Hematopoietic multipotent progenitor cell (in vitro differentiated cells): ENCODE data around the gene DMD. TPM values are rescaled to one million over a fixed set of nuclear protein-coding genes. Genes with fewer than 3 reads are reported as not detected.
"Not testable (repeated sequence)": the region's sequence is repeated elsewhere in the genome, so short reads cannot be mapped to it uniquely, and the experiment has no call there.

ENCODE experiments used
- DNase-seq, 3 donors: peaks; one replicate each; pipeline ENCODE4 v3.0.0-alpha.2; 2011 to 2015; ENCODE audit warnings: low read depth in 2 of 3, low spot score in 2 of 3
- total RNA-seq: library from RNA; depleted of rRNA; stranded (reverse); fragments of >200 nt; gene quantifications from one replicate; pipeline ENCODE4 v1.2.3, GENCODE V29; 2012

DMD gene
- total RNA-seq, 1 donor, result 0.54 TPM

DNA sequence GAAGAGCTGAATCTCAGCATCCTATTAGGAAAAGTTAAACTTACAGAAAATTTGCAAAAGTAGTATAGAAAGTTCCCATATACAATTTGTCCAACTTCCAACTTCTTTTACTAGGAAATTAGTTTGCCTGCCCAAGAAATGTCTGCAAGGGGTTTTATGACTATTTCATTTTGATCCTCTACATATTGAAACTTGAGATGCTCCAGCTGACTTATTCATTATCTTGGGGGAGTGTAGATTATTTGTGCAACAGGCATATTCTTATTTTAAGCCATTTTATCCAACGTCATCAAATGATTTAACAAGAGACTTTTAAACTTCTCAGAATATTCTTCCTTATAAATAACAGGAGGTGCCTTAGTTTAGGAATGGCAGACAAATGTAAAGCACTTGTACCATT, 1822.4 kb downstream of the DMD start:
- no peak for DNase-seq

DNA sequence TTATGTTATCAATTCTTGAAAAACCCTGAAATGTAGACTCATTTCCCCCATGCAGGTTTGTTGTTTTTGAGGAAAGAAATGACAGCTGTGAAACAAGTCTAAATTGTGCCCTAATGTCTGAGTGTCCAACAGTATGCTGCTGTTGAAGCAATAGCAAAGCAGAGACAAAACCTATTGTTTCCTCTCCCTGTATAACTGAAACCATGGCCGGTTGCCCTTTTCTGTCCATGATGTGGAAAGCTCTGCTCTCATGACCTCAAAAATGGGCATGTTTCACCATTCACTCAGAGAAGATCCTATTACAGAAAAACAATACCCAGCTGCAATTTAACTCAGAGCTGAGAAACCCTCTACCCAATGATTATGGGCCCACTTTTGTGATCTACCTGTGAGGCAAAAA, 1826.9 kb downstream of the DMD start:
- DNase-seq, result no peak

GRCh38 chrX:31383991-31384390, 1827.4 kb downstream of the DMD start:
- no peak for DNase-seq

DNA sequence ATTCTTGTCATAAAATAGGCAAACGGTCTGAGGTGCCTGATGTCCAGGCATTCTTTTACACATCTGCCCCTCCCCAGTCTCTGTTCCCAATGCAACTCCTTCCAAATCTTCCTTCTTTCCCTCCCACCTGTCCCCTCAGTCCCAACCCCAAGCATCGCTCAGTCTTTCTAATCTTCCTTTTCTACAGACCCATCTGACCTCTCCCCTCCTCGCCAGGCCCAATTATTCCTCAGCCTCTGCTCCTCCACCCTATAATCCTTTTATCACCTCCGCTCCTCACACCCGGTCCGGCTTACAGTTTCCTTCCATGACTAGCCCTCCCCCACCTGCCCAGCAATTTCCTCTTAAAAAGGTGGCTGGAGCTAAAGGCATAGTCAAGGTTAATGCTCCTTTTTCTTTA, 1832.4 kb downstream of the DMD start:
- DNase-seq, result not testable (repeated sequence)

- DNase-seq, result not testable (repeated sequence)
Measured at GRCh38 chrX:31377821-31378220, 1833.5 kb downstream of the DMD start.

DNA sequence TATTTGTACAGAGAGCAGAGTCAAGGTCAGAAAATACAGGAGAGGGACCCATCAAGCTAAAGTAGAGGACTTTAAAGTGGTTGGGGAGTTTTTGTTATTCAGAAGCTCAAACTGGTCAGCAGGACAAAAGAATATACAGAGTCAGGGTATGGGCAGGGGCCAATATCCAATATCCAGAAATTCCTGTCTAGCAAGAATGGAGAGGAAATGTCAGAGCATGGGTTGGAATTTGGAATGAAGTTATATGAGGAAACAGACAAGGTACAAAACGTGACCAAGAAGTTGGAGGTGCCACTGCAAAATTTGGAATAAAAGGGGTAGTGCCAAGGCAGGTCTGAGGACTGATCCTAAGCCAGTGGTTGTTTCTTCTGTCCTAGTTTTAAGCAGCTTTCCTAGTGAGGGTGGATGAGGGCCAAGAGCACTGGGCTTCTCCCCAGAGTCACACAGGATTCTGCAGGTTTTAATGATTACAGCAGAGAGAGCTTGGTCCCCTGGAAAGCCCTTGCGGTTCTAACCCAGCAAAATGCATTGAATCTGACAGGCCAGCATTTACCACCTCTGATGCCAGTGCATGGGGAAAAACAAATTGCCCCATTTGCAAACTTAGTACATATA, 1834.8 kb downstream of the DMD start:
- DNase-seq, result no peak

DNA sequence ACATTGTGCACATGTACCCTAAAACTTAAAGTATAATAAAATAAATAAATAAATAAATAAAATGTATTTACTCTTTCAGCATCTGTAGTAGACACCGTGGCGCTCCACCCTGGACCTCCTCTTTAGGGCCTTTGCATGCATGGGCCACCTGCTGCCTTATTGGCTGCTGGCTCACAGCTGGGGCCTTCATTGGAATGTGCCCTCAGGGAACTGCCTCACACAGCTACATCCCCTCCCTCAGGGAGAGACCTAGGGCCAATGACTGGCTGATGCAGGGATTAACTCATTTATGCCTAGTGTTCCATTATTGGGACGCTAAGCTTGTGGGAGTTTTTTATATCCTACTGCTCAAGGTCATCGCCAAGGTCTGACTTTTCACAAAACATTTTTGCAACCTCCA, 1836.6 kb downstream of the DMD start:
- DNase-seq, result no peak

- DNase-seq, result no peak
Measured at GRCh38 chrX:31371956-31372355, 1839.4 kb downstream of the DMD start.

DNA sequence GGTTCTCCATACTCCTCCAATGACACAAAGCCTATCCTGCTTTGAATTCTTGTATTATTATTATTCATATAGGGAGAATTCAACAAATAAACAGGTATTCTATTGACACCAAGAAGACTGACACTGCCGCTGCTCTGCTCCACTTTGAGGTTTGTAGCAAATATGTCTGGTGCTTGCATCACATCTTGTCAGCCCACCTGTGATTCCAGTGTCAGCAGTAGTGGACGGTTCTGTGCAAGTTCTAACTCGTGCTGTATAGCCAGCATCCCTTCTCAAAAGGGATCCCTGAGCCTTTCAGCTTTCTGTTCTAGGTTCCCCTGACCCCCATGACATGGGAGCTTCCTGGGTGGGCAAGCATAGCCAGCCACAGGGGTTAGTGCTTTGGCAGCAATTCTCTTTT, 1843.5 kb downstream of the DMD start:
- no peak for DNase-seq

DNA sequence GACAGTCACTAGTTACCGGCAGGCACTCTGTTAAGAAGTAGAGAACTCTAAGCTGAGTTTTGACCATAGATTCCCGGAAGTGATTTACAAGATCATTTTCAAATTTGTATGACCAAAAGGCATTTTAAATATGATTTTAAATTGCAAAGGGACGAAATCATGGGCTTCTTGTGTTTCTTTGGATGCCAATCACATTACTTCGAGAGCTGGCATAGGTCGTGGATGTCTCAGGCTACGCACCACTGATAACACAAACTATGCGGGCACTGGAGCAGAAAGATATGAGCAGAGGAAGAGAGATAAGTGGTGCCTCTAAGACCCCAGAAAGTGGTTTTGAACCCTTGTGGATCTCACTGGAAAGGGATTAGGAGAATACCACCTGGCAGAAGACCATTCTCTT, 1845.3 kb downstream of the DMD start:
- DNase-seq, result no peak

DNA sequence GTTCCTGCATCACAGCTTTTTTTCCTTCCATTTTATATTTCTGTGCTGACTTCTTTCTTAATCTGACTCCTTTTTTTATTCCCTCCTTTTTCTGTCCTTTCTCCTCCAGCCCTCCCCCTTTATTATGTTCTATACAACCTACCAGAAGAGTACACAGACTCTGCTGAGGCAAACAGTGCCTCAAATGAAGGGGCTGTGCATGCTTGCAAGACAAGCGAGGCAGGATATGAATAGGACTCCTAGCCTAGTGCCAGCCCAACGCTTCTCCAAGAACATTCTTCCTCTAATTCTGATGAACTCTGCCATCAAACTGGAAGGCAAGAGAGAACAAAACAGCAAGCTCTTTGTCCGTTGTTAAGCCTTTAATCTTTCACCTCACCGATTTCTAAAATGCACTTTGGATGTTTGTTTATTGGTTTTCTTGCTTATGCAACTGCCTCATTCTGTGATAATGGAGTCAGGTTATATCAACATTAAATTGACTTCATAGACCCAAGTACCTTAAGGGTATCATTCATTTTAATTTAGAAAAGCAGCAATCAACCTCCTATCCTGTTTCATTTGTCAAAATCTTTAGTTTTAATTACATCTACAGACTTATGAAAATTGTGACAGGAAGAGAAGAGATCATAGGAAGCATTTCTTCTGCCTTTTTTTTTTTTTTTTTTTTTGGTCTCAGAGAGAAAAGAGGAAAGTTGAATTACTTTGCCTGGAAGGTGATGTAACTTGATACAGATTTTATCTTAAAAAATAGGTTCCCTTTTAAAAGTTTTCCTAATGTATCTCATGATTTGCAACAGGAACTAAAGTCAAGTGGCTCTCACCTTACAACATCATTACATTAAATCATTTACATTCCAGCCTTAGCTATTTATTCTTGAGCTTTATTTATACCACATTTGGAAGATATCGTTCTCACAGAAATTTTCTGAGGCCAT, 1854.8 kb downstream of the DMD start:
- DNase-seq, result no peak

- DNase-seq, result no peak
Measured at GRCh38 chrX:31355206-31355955, 1856.0 kb downstream of the DMD start.

- no peak for DNase-seq
Measured at GRCh38 chrX:31353095-31353494, 1858.3 kb downstream of the DMD start.

- no peak for DNase-seq
Measured at GRCh38 chrX:31350808-31351074, 1860.6 kb downstream of the DMD start.

- no peak for DNase-seq
Measured at GRCh38 chrX:31349515-31349914, 1861.8 kb downstream of the DMD start.

DNA sequence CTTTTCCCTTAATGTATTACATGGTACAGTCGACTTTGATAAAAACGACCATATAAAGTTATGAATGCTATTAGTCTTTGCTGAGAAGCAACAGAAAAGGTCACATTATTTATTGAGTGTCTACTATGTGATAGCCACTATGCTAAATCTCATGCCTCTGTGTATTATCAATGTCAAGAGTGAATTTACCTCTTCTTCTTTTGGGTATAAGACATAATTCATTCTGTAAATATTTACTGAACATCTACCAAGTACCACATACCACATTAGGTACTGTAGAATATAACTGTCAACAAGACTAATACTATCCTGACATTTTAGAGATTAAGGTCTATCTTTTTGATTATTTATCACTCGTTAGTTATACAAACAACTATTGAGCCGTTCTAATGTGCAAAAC, 1870.8 kb downstream of the DMD start:
- DNase-seq, result no peak

- no peak for DNase-seq
Measured at GRCh38 chrX:31338991-31339350, 1872.4 kb downstream of the DMD start.

- no peak for DNase-seq
Measured at GRCh38 chrX:31337332-31337731, 1874.0 kb downstream of the DMD start.

- no peak for DNase-seq
Measured at GRCh38 chrX:31336419-31336818, 1874.9 kb downstream of the DMD start.

DNA sequence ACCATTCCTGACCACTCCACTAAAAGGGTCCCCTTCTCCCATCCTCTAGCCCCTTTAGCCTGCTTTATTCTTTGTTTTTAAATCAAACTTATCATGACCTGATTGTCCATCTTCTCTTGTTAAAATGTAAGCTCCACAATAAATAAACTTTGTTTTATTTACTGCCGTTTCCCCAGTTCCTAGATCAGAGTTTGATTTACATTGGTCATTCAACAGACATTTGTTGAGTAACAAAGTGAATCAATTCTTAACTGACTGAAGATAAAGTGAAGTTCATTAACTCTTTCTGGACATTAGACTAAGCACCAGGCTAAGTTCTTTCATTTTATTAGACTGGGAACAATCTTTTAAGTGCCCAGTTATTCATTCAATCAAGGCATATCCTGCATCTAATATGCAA, 1876.4 kb downstream of the DMD start:
- no peak for DNase-seq

DNA sequence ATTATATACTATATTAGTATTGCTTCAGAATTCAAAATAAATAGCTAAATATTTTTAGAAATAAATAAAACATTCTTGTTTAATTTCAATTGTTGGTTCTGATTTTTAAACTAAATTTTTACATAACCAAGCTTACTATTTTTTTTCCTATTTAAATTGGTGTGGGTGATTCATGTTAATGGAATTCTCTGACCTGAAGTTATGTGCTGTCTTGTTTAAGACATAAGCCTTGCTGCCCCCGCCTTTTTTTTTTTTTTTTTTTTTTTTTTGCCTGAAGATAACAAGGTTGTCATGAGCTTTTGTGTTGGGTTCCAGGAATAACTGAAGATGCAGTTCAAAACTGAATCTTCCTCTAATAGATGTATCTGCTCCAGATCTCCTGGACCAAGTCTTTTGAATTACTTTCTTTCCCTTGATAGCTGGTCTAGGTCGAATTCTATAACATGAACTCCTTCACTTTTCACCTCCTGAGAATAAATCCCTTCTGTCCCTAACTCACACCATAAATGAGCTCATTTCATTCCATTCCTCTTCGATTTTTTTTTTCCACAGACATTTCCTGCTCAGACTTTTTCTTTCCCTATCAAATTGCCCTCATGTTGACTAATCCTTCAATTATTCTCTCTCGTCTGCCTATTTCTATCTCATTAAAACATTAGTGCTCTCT, 1878.1 kb downstream of the DMD start:
- no peak for DNase-seq
